ENCODE data around the gene LCOR.

GRCh38 chr10:96842896-96843723 lies 11.0 kb downstream of the LCOR start:
- TF ChIP-seq CTCF (conservative IDR thresholded peaks at IDR 0.05 in 1 of 2, IDR thresholded peaks at IDR 0.05 in 1 of 2; ENCODE audit: low read depth in 1 of 2, low read length in 2 of 2) (no peak), EZH2 (IDR thresholded peaks at IDR 0.05; ENCODE audit: low read length, missing control alignments) (no peak)

Measured in fibroblast of lung (primary cell).